HEK293 (cell line): ENCODE data around the gene CACNA1C.

Experiments used
- CTCF ChIA-PET: fragments of 350-600 bp; formaldehyde crosslinking; extraction: SDS; loops from one replicate; lab custom pipeline; 2021; ENCODE audit warnings: antibody characterized with exemption; lab: Yijun Ruan, JAX
- POLR2A ChIA-PET: fragments of 300-600 bp; formaldehyde crosslinking; extraction: SDS; loops from one replicate; lab custom pipeline; 2020; ENCODE audit warnings: antibody characterized with exemption, inconsistent platforms; lab: Yijun Ruan, JAX
- H3K27ac ChIP-seq: fragments of 200-500 bp; sonication (Bioruptor generic); 2 replicates; pipeline ENCODE4 v1.5.1; 2014; ENCODE audit warnings: low read depth, low read length, control low read depth, inconsistent platforms; ENCODE audit errors: extremely low read depth
- H3K36me3 ChIP-seq, 2 experiments: fragments of 200-500 bp in 1 of 2; sonication (Bioruptor generic) in 1 of 2; 1 replicate in 1 of 2; 2 replicates in 1 of 2; pipeline ENCODE4 v1.5.1; 2014 to 2017; ENCODE audit warnings: inconsistent platforms in 2 of 2, low read length in 2 of 2; ENCODE audit not compliant: control insufficient read depth in 2 of 2, insufficient read depth in 1 of 2
- H3K4me1 ChIP-seq: fragments of 200-500 bp; sonication (Bioruptor generic); 2 replicates; pipeline ENCODE4 v1.5.1; 2014; ENCODE audit warnings: mild to moderate bottlenecking, low read length, inconsistent platforms; ENCODE audit not compliant: control insufficient read depth, insufficient read depth
- H3K4me3 ChIP-seq: 2 replicates; pipeline ENCODE4 v1.5.1; 2011; ENCODE audit warnings: low read depth, mild to moderate bottlenecking, control low read depth, low read length, moderate library complexity
- H3K9me3 ChIP-seq: fragments of 200-500 bp; sonication (Bioruptor generic); 2 replicates; pipeline ENCODE4 v1.5.1; 2014; ENCODE audit warnings: low read depth, low read length, inconsistent platforms; ENCODE audit not compliant: control insufficient read depth, insufficient read depth
- GLIS2 ChIP-seq: fragments of 450-650 bp; formaldehyde crosslinking; IDR thresholded peaks from 2 replicates; pipeline ENCODE4 v1.5.1; 2016; ENCODE audit warnings: missing biosample characterization, missing genetic modification characterization
- KLF16 ChIP-seq: fragments of 450-650 bp; formaldehyde crosslinking; IDR thresholded peaks from 2 replicates; pipeline ENCODE4 v1.5.1; 2017; ENCODE audit warnings: missing biosample characterization, missing genetic modification characterization
- MZF1 ChIP-seq: fragments of 450-650 bp; formaldehyde crosslinking; IDR thresholded peaks from 2 replicates; pipeline ENCODE4 v1.5.1; 2017; ENCODE audit warnings: missing biosample characterization, missing genetic modification characterization, borderline replicate concordance
- OSR2 ChIP-seq: fragments of 450-650 bp; formaldehyde crosslinking; IDR thresholded peaks from 2 replicates; pipeline ENCODE4 v1.5.1; 2016; ENCODE audit warnings: missing biosample characterization, missing genetic modification characterization
- SCRT1 ChIP-seq: fragments of 450-650 bp; formaldehyde crosslinking; IDR thresholded peaks from 2 replicates; pipeline ENCODE4 v1.5.1; 2016; ENCODE audit warnings: missing biosample characterization, missing genetic modification characterization, borderline replicate concordance
- WT1 ChIP-seq: fragments of 450-650 bp; formaldehyde crosslinking; IDR thresholded peaks from 2 replicates; pipeline ENCODE4 v1.5.1; 2016; ENCODE audit warnings: missing biosample characterization, missing genetic modification characterization
- ZBTB17 ChIP-seq: fragments of 450-650 bp; formaldehyde crosslinking; IDR thresholded peaks from 2 replicates; pipeline ENCODE4 v1.5.1; 2016; ENCODE audit warnings: missing biosample characterization, missing genetic modification characterization
- ZFP37 ChIP-seq: fragments of 450-650 bp; formaldehyde crosslinking; IDR thresholded peaks from 2 replicates; pipeline ENCODE4 v1.5.1; 2016; ENCODE audit warnings: missing biosample characterization, missing genetic modification characterization
- ZNF23 ChIP-seq: fragments of 450-650 bp; formaldehyde crosslinking; IDR thresholded peaks from 2 replicates; pipeline ENCODE4 v1.5.1; 2016; ENCODE audit warnings: missing biosample characterization, missing genetic modification characterization, borderline replicate concordance
- ZNF292 ChIP-seq: fragments of 450-650 bp; formaldehyde crosslinking; IDR thresholded peaks from 2 replicates; pipeline ENCODE4 v1.5.1; 2016; ENCODE audit warnings: low read depth, missing biosample characterization, missing genetic modification characterization, borderline replicate concordance
- ZNF391 ChIP-seq: fragments of 450-650 bp; formaldehyde crosslinking; IDR thresholded peaks from 2 replicates; pipeline ENCODE4 v1.5.1; 2016; ENCODE audit warnings: low read depth, missing biosample characterization, missing genetic modification characterization, borderline replicate concordance
- ZNF404 ChIP-seq: fragments of 450-650 bp; formaldehyde crosslinking; IDR thresholded peaks from 2 replicates; pipeline ENCODE4 v1.5.1; 2017; ENCODE audit warnings: missing biosample characterization, missing genetic modification characterization
- ZNF510 ChIP-seq: fragments of 450-650 bp; formaldehyde crosslinking; IDR thresholded peaks from 2 replicates; pipeline ENCODE4 v1.5.1; 2018; ENCODE audit warnings: mild to moderate bottlenecking, missing genetic modification characterization, missing biosample characterization; ENCODE audit not compliant: insufficient replicate concordance
- ZNF571 ChIP-seq: fragments of 450-650 bp; formaldehyde crosslinking; IDR thresholded peaks from 2 replicates; pipeline ENCODE4 v1.5.0; 2017; ENCODE audit warnings: missing biosample characterization, missing genetic modification characterization
- ZNF610 ChIP-seq: fragments of 450-650 bp; formaldehyde crosslinking; IDR thresholded peaks from 2 replicates; pipeline ENCODE4 v1.5.1; 2016; ENCODE audit warnings: missing biosample characterization, missing genetic modification characterization, borderline replicate concordance
- ZNF660 ChIP-seq: fragments of 450-650 bp; IDR thresholded peaks from 2 replicates; pipeline ENCODE4 v1.5.1; 2018; ENCODE audit warnings: missing biosample characterization, mild to moderate bottlenecking, missing genetic modification characterization
- ZNF664 ChIP-seq: fragments of 450-650 bp; formaldehyde crosslinking; IDR thresholded peaks from 2 replicates; pipeline ENCODE4 v1.5.1; 2016; ENCODE audit warnings: missing biosample characterization, missing genetic modification characterization
- ZNF707 ChIP-seq: fragments of 450-650 bp; formaldehyde crosslinking; IDR thresholded peaks from 2 replicates; pipeline ENCODE4 v1.5.1; 2016; ENCODE audit warnings: missing biosample characterization, missing genetic modification characterization
- ZNF747 ChIP-seq: fragments of 450-650 bp; formaldehyde crosslinking; IDR thresholded peaks from 2 replicates; pipeline ENCODE4 v1.5.1; 2016; ENCODE audit warnings: missing biosample characterization, missing genetic modification characterization
- ZNF792 ChIP-seq: fragments of 450-650 bp; formaldehyde crosslinking; IDR thresholded peaks from 2 replicates; pipeline ENCODE4 v1.5.1; 2016; ENCODE audit warnings: missing biosample characterization, missing genetic modification characterization
- TF ChIP-seq, protein P1 (sequence below): fragments of 450-650 bp; formaldehyde crosslinking; conservative IDR thresholded peaks from 2 replicates; pipeline ENCODE4 v1.5.1; 2016; ENCODE audit warnings: low read depth, missing biosample characterization, missing genetic modification characterization

Gene CACNA1C

DNA sequence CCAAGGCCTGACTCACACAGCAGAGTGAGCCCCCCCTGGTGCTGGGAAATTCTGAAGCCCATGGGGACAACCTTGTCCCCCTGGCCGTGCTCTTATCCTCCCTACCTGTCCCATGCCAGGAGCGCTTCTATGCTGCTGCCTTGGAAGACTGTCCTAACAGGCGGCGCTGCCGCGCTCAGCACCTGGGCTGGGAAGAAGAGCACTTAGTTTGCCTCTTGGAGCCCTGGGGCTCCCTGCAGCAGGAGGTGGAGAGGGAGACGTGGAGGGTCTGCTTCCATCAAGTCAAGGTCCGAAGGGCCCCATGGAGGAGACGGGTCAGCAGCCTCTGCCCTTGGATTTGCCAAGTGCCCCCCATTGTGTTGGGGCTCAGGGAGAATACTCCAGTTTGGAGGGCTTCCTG, 300.5 kb downstream of the CACNA1C start:
- Histone ChIP-seq H3K27ac (no peak overlapping the region), H3K36me3 (no peaks in the 10 kb centered on the region), H3K4me3 (no peak overlapping the region), H3K9me3 (no peaks in the 10 kb centered on the region), H3K4me1 (no peaks in the 10 kb centered on the region)
- CTCF ChIA-PET = no interaction called here
- TF ChIP-seq ZNF792 (no peak), ZNF747 (tag by site-specific recombination) (no peak), ZNF391 (no peak)
- POLR2A ChIA-PET = no interaction called here

DNA sequence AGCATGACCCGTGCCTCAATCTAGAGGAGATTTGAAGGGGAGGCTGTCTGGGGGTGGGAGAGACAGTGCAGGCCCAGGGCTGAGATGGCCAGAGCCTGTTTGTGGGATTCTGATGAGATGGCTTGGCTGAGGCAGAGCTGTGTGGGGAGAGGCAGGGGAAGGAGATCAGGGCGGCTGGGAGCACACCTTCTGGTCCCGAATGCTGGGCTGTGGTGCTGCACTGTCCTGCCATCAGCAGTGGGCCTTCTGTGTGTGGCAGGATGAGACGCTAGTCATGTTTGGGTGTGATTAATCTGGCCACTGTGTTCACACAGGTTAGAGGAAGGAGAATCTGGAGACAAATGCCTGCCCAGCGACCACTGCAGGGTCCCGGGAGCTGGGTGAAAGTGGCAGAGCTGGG, 300.9 kb downstream of the CACNA1C start:
- Histone ChIP-seq H3K4me1 (no peaks in the 10 kb centered on the region), H3K9me3 (no peaks in the 10 kb centered on the region), H3K36me3 (no peaks in the 10 kb centered on the region), H3K4me3 (no peak overlapping the region), H3K27ac (no peak overlapping the region)
- CTCF ChIA-PET = interaction anchor here (1.3 kb wide), 1 partner anchor 296 kb away, joined by 3 read pairs; no protein-coding TSS in a partner anchor
- TF ChIP-seq ZNF571 (tag by site-specific recombination) = no peak
- no peak for TF ChIP-seq ZBTB17 (tag by site-specific recombination)
- no peak for TF ChIP-seq ZNF707 (tag by site-specific recombination)
- no peak for TF ChIP-seq ZNF23
- TF ChIP-seq ZNF660 (tag by site-specific recombination) = no peak
- TF ChIP-seq ZNF292 = no peak
- no peak for TF ChIP-seq ZFP37 (tag by site-specific recombination)
- no peak for TF ChIP-seq OSR2
- TF ChIP-seq KLF16 = no peak
- TF ChIP-seq MZF1 (tag by site-specific recombination) = no peak
- no peak for TF ChIP-seq WT1 (tag by site-specific recombination)
- TF ChIP-seq ZNF610 = no peak
- no peak for TF ChIP-seq ZNF510 (tag by site-specific recombination)
- no peak for TF ChIP-seq ZNF664
- TF ChIP-seq GLIS2 = no peak
- no peak for TF ChIP-seq ZNF404
- TF ChIP-seq, protein P1, sequence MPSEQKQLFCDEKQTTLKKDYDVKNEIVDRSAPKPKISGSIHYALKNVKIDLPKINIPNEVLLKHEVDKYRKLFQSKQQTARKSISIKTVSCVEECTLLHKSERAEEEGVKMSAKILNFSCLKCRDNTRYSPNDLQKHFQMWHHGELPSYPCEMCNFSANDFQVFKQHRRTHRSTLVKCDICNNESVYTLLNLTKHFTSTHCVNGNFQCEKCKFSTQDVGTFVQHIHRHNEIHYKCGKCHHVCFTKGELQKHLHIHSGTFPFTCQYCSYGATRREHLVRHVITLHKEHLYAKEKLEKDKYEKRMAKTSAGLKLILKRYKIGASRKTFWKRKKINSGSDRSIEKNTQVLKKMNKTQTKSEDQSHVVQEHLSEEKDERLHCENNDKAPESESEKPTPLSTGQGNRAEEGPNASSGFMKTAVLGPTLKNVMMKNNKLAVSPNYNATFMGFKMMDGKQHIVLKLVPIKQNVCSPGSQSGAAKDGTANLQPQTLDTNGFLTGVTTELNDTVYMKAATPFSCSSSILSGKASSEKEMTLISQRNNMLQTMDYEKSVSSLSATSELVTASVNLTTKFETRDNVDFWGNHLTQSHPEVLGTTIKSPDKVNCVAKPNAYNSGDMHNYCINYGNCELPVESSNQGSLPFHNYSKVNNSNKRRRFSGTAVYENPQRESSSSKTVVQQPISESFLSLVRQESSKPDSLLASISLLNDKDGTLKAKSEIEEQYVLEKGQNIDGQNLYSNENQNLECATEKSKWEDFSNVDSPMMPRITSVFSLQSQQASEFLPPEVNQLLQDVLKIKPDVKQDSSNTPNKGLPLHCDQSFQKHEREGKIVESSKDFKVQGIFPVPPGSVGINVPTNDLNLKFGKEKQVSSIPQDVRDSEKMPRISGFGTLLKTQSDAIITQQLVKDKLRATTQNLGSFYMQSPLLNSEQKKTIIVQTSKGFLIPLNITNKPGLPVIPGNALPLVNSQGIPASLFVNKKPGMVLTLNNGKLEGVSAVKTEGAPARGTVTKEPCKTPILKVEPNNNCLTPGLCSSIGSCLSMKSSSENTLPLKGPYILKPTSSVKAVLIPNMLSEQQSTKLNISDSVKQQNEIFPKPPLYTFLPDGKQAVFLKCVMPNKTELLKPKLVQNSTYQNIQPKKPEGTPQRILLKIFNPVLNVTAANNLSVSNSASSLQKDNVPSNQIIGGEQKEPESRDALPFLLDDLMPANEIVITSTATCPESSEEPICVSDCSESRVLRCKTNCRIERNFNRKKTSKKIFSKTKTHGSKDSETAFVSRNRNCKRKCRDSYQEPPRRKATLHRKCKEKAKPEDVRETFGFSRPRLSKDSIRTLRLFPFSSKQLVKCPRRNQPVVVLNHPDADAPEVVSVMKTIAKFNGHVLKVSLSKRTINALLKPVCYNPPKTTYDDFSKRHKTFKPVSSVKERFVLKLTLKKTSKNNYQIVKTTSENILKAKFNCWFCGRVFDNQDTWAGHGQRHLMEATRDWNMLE = no peak
- no peak for TF ChIP-seq SCRT1 (tag by site-specific recombination)
- POLR2A ChIA-PET = no interaction called here
